Measurements from ENCODE around the gene SYT3. TPM values are rescaled to one million over a fixed set of nuclear protein-coding genes. Genes with fewer than 3 reads are reported as not detected.

SYT3 gene
- total RNA-seq, 2 donors from 2014 or later, result not detected

DNA sequence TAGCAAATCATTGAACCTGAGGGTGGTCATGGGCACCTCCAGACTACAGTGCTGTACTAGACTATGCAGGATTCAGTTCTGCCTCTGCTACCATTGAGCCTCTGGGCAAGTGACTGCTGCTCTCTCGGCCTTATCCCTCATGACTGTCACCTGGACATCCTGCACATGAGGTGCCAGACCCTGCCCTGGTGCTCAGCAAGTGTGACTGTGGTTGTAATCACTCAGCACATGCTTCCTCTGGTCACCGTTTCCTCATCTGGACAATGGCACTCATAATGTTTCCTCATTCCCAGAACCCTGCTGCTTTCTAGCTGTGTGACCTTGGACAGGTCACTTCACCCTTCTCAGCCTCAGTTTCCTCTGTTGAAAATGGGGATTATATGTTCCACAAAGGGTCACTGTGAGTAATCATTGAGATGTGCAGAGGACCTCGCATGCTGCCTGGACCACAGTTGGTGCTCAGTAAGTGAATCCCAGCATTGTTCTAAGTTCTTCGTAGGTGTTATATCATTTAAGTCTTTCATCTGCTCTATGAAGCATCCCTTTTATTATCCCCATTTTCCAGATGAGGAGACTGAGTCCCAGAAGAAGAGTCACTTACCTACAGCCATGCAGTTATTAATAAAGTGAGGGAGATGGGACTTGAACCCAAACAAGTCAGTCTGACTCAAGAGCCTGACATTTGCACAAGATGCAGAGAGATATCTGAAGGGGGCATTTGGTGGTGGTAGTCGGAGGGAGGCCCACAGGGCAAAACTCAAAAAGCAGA is 3.2 kb downstream of the SYT3 start:
- Histone ChIP-seq H3K4me1 (ENCODE audit: control insufficient read depth in 1 of 2, low read depth in 2 of 2) (no peaks in the 10 kb centered on the region), H3K27ac (no peak overlapping the region), H3K9me3 (peaks cover 12% of the 10 kb centered on the region), H3K36me3 (no peaks in the 10 kb centered on the region), H3K4me3 (no peak overlapping the region), H3K27me3 (replicated peaks; ENCODE audit: insufficient read depth) (no peaks in the 10 kb centered on the region)
- DNase-seq (ENCODE audit: low spot score) (no peak), ATAC-seq (ENCODE audit: insufficient number of reproducible peaks, low FRiP score, low read depth) (no peak)
- TF ChIP-seq, protein P1, sequence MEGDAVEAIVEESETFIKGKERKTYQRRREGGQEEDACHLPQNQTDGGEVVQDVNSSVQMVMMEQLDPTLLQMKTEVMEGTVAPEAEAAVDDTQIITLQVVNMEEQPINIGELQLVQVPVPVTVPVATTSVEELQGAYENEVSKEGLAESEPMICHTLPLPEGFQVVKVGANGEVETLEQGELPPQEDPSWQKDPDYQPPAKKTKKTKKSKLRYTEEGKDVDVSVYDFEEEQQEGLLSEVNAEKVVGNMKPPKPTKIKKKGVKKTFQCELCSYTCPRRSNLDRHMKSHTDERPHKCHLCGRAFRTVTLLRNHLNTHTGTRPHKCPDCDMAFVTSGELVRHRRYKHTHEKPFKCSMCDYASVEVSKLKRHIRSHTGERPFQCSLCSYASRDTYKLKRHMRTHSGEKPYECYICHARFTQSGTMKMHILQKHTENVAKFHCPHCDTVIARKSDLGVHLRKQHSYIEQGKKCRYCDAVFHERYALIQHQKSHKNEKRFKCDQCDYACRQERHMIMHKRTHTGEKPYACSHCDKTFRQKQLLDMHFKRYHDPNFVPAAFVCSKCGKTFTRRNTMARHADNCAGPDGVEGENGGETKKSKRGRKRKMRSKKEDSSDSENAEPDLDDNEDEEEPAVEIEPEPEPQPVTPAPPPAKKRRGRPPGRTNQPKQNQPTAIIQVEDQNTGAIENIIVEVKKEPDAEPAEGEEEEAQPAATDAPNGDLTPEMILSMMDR (IDR thresholded peaks at IDR 0.05), result no peak

DNA sequence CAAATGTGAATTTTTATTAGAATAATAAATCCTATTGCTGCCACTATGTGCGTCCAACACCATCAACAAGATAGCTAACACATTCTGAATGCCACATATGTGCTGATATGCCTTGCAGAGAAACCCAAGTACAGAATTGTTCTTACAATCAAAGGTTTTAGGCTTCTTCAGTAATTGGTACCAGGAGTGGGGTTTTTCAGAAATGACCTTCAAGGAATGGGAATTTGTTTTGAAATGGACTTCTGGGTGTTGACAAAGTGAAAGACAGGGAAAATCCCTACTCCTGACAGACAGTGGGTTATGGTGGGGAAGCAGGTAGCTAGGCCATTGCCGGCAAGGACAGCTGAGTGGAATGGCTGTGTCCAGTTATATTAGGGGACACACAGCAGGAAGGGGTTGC is 5.7 kb downstream of the SYT3 start:
- Histone ChIP-seq H3K36me3 (no peaks in the 10 kb centered on the region), H3K9me3 (peaks cover 12% of the 10 kb centered on the region), H3K27me3 (replicated peaks; ENCODE audit: insufficient read depth) (no peaks in the 10 kb centered on the region), H3K27ac (no peak overlapping the region), H3K4me3 (no peak overlapping the region), H3K4me1 (ENCODE audit: control insufficient read depth in 1 of 2, low read depth in 2 of 2) (no peaks in the 10 kb centered on the region)
- TF ChIP-seq, protein P1 (IDR thresholded peaks at IDR 0.05), result no peak
- no peak for DNase-seq (ENCODE audit: low spot score)
- ATAC-seq (ENCODE audit: insufficient number of reproducible peaks, low FRiP score, low read depth), result no peak

DNA sequence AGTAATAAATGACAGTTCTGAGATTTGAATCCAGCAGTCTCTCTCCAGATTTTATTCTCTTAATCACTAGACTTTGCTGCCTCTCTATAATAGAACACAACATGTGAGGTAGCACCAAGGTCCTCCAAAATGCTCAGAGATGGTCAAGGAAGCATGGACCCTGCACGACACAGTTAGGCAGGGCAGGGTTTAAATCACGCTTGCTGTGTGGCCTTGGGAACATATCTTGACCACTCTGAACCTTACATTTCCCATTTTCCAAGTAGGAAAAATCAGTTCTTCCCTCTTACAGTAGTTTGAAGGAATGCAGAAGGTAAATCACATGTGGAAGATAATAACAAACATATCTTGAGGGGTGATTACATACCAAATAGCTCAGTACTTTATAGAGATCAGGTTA is 6.3 kb downstream of the SYT3 start:
- Histone ChIP-seq H3K36me3 (no peaks in the 10 kb centered on the region), H3K27ac (no peak overlapping the region), H3K9me3 (peaks cover 12% of the 10 kb centered on the region), H3K4me1 (ENCODE audit: control insufficient read depth in 1 of 2, low read depth in 2 of 2) (no peaks in the 10 kb centered on the region), H3K4me3 (no peak overlapping the region), H3K27me3 (replicated peaks; ENCODE audit: insufficient read depth) (no peaks in the 10 kb centered on the region)
- TF ChIP-seq, protein P1 (IDR thresholded peaks at IDR 0.05), result no peak
- no peak for ATAC-seq (ENCODE audit: insufficient number of reproducible peaks, low FRiP score, low read depth)
- no peak for DNase-seq (ENCODE audit: low spot score)

DNA sequence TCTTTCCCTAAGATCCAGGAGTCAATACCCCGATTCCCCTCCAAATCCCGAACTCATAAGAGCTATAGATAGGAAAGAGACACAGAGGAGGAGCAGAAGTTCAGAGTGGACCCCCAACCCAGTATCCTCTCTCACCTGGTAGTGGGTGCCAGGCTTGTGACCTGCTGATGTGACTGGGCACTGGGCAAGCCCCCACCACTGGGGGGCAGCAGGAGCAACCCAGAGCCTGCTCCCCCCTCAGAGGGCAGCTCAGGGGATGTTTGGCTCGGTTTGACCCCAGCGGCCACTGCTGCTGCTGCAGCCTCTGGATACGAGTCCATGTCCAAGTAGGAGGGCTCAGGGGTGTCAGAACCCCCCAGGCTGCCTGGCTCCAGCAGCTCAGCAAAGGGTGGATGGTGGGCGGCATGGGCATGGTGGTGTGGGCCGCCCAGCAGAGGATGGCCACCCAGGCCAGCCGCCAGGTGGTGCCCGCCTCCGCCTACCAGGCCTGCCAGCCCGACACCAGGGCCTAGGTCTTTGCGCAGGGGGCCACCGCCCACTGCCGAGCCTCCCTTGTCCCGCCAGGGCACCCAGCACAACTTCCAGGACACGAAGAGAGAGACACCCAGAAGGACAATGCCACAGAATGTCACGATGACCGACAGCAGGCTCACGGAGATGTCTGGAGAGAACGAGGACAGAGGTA is 7.4 kb downstream of the SYT3 start:
- ATAC-seq (ENCODE audit: insufficient number of reproducible peaks, low FRiP score, low read depth) (no peak), DNase-seq (ENCODE audit: low spot score) (no peak)
- Histone ChIP-seq H3K27ac (no peak overlapping the region), H3K36me3 (no peaks in the 10 kb centered on the region), H3K9me3 (peaks cover 12% of the 10 kb centered on the region), H3K4me1 (ENCODE audit: control insufficient read depth in 1 of 2, low read depth in 2 of 2) (no peaks in the 10 kb centered on the region), H3K4me3 (no peak overlapping the region), H3K27me3 (replicated peaks; ENCODE audit: insufficient read depth) (no peaks in the 10 kb centered on the region)
- TF ChIP-seq, protein P1 (IDR thresholded peaks at IDR 0.05), result no peak

DNA sequence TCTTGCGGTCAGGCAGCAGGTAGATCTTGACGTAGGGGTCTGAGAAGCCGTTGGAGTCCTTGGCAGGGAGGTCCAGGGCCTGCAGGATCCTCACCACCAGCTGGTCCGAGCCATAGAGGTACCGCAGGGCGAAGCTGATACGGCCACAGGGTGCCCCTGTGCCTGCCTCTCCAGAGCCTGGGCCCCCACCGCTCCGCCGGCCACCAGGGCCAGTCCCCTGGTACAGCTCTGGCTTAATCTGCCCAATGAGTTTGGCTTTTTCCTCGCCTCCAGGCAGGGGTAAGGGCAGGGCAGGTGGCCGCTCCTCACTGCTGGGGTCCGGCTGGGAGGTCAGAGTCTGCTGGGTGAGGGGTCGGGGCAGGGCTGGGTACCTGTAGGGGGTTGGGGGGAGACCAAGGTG is 9.9 kb downstream of the SYT3 start:
- Histone ChIP-seq H3K27me3 (replicated peaks; ENCODE audit: insufficient read depth) (no peaks in the 10 kb centered on the region), H3K9me3 (peaks cover 12% of the 10 kb centered on the region)
- ATAC-seq (ENCODE audit: insufficient number of reproducible peaks, low FRiP score, low read depth), result no peak

More for the DNA sequence above, 9.9 kb downstream of the SYT3 start:
- Histone ChIP-seq H3K36me3 (no peaks in the 10 kb centered on the region), H3K4me1 (ENCODE audit: control insufficient read depth in 1 of 2, low read depth in 2 of 2) (no peaks in the 10 kb centered on the region), H3K4me3 (no peak overlapping the region), H3K27ac (no peak overlapping the region)
- DNase-seq (ENCODE audit: low spot score), result no peak
- TF ChIP-seq, protein P1 (IDR thresholded peaks at IDR 0.05), result no peak

Data from thoracic aorta (tissue), 2 donors.